ENCODE results near the gene TREH. TPM values are rescaled to one million over a fixed set of nuclear protein-coding genes. Genes with fewer than 3 reads are reported as not detected.
A peak's percentile ranks its signal among the peaks of the same experiment; 100 is the strongest.

The TREH gene
- total RNA-seq, 1 donor from 2014 or later: not detected

DNA sequence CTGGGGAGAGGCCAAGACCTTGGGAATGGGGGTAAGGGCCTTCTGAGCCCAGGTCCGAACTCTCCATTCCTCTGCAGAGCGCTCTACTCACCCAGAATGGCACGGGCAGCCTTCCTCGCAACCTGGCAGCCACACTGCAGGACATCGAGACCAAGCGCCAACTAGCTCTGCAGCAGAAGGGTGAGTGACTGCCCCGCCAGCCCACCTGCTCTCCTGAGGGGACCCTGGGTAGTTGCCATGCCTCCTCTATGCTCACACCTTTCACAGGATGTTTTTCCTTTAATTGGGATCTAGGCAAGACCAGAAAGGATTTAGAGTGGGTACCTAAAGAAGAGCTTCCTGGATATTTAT, 35.5 kb downstream of the TREH start:
- Histone ChIP-seq H3K9me3 (replicated peaks) (no peaks in the 10 kb centered on the region), H3K4me1 (peaks cover 68% of the 10 kb centered on the region), H3K4me3 (no peak overlapping the region), H3K27me3 (ENCODE audit: low read depth) (no peaks in the 10 kb centered on the region), H3K36me3 (peaks cover 97% of the 10 kb centered on the region), H3K27ac (replicated peaks) (peak overlapping the region; percentile 61)
- intact Hi-C loops (cut with micrococcal nuclease): no loop called here
- TF ChIP-seq, protein P1, sequence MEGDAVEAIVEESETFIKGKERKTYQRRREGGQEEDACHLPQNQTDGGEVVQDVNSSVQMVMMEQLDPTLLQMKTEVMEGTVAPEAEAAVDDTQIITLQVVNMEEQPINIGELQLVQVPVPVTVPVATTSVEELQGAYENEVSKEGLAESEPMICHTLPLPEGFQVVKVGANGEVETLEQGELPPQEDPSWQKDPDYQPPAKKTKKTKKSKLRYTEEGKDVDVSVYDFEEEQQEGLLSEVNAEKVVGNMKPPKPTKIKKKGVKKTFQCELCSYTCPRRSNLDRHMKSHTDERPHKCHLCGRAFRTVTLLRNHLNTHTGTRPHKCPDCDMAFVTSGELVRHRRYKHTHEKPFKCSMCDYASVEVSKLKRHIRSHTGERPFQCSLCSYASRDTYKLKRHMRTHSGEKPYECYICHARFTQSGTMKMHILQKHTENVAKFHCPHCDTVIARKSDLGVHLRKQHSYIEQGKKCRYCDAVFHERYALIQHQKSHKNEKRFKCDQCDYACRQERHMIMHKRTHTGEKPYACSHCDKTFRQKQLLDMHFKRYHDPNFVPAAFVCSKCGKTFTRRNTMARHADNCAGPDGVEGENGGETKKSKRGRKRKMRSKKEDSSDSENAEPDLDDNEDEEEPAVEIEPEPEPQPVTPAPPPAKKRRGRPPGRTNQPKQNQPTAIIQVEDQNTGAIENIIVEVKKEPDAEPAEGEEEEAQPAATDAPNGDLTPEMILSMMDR (IDR thresholded peaks at IDR 0.05; ENCODE audit: borderline replicate concordance): no peak
- no peak for DNase-seq

DNA sequence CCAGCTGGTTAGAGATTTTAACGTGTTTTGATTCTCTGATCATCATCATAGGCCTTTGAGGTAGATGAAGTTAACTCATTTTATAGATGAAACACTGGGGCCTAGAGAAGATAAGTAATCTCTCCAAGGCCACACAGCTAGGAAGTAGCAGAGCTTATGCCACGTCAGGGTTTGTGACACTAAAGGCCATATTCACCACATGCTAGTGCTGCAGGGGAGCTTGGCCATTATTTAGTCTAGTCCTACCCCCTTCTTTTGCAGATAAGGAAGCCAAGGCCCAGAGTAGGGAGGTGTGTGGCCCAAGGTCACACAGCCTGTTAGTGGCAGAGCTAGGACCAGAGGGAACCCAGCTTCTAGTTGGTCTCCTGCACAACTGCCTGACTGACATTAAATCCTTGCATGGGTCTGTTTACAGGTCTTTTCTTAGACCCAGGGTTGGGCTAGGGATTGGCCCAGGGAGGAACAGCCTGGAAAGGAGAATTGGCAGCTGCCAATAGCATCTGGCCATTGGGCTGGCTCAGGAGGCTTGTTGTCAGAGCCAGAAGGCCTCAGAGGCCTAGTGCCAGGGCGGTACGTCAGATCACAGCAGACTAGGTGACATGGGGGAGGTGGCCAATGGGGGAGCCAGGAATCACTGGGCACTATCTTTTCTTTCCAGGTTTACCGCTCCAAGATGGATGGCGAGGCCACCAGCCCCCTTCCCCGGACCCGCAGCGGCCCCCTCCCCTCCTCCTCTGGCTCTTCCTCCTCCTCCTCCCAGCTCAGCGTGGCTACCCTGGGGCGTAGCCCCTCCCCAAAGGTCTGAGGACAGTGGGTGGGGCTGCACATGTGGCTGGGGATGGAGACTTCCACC, 36.1 kb downstream of the TREH start:
- no peak overlapping the region for H3K4me3 ChIP-seq
- DNase-seq: peak; percentile 56
- H3K27ac ChIP-seq (replicated peaks): peak overlapping the region; percentile 61
- TF ChIP-seq, protein P1 (IDR thresholded peaks at IDR 0.05; ENCODE audit: borderline replicate concordance): no peak
- no peaks in the 10 kb centered on the region for H3K27me3 ChIP-seq (ENCODE audit: low read depth)
- H3K36me3 ChIP-seq: peaks cover 97% of the 10 kb centered on the region
- H3K4me1 ChIP-seq: peaks cover 74% of the 10 kb centered on the region
- intact Hi-C loops (cut with micrococcal nuclease): no loop called here
- H3K9me3 ChIP-seq (replicated peaks): no peaks in the 10 kb centered on the region

DNA sequence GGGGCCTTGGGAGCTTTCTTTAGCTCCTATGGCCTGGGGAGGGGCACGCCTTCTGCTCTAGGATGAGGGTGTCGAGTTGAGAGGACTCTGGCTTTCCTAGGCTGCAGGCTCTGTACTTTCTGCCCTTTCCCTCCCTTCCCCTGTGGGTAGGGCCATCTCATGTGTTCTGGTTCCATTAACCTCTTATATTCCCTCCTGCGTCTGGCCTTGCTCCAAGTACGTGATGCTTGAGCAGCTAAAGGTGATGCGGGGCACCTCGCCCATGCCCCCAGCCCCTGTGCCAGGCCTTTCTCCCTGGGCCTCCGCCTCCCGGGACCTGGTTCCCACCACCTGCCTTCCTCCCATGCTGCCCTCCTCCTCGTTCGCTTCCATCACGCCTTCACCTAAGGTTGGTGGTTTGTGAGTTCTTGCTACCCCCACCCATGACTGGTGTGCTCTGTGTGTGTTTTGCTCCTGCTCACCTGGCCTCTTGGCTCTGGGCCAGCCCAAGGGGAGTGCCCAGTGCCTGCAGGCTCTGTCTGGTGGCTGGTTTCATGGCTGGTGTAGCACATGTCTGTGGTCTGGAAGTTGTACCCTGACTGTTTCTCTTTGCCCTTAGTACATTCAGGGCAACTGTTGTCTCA, 37.9 kb downstream of the TREH start:
- Histone ChIP-seq H3K27me3 (ENCODE audit: low read depth) (no peaks in the 10 kb centered on the region), H3K36me3 (peaks cover 99% of the 10 kb centered on the region), H3K4me3 (no peak overlapping the region), H3K4me1 (peaks cover 88% of the 10 kb centered on the region), H3K9me3 (replicated peaks) (no peaks in the 10 kb centered on the region), H3K27ac (replicated peaks) (peak overlapping the region; percentile 64)
- no peak for DNase-seq
- TF ChIP-seq, protein P1 (IDR thresholded peaks at IDR 0.05; ENCODE audit: borderline replicate concordance): no peak
- intact Hi-C loops (cut with micrococcal nuclease): no loop called here

GRCh38 chr11:118640332-118641154, 38.9 kb downstream of the TREH start:
- H3K27me3 ChIP-seq (ENCODE audit: low read depth): no peaks in the 10 kb centered on the region
- TF ChIP-seq, protein P1 (IDR thresholded peaks at IDR 0.05; ENCODE audit: borderline replicate concordance): no peak
- no peak for DNase-seq
- H3K4me1 ChIP-seq: peaks cover 88% of the 10 kb centered on the region
- H3K4me3 ChIP-seq: no peak overlapping the region
- H3K36me3 ChIP-seq: peaks cover 99% of the 10 kb centered on the region
- intact Hi-C loops (cut with micrococcal nuclease): no loop called here
- peak overlapping the region; percentile 64 for H3K27ac ChIP-seq (replicated peaks)
- no peaks in the 10 kb centered on the region for H3K9me3 ChIP-seq (replicated peaks)

GRCh38 chr11:118639899-118640298, 39.6 kb downstream of the TREH start:
- Histone ChIP-seq H3K27ac (replicated peaks) (peak overlapping the region; percentile 64), H3K9me3 (replicated peaks) (no peaks in the 10 kb centered on the region), H3K4me1 (peaks cover 92% of the 10 kb centered on the region), H3K36me3 (peaks cover 97% of the 10 kb centered on the region), H3K4me3 (no peak overlapping the region), H3K27me3 (ENCODE audit: low read depth) (no peaks in the 10 kb centered on the region)
- intact Hi-C loops (cut with micrococcal nuclease): no loop called here
- TF ChIP-seq, protein P1 (IDR thresholded peaks at IDR 0.05; ENCODE audit: borderline replicate concordance): no peak
- no peak for DNase-seq

All from left ventricle myocardium inferior (tissue), 1 donor.